Liver (tissue), 3 donors: Measurements from ENCODE around the gene RCAN2.

Source experiments
- ATF3 ChIP-seq: IDR thresholded peaks from 2 replicates; pipeline ENCODE4 v1.6.1; 2016; ENCODE audit warnings: antibody characterized with exemption
- CTCF ChIP-seq: fragments of 150-350 bp; IDR thresholded peaks from 2 replicates; pipeline ENCODE4 v1.5.1; 2017; ENCODE audit warnings: improper control_type of control experiment, low read depth, low read length; ENCODE audit not compliant: missing input control
- EGR1 ChIP-seq, 2 donors: IDR thresholded peaks; 2 replicates each; pipeline ENCODE4 v1.6.1; 2016 to 2018; ENCODE audit warnings: antibody characterized with exemption in 2 of 2, low read depth in 2 of 2
- FOXA1 ChIP-seq: IDR thresholded peaks from 2 replicates; pipeline ENCODE4 v1.6.1; 2016; ENCODE audit warnings: antibody characterized with exemption
- GABPA ChIP-seq, 2 donors: IDR thresholded peaks in 1 of 2; conservative IDR thresholded peaks in 1 of 2; 2 replicates each; pipeline ENCODE4 v1.6.1; 2016; ENCODE audit warnings: antibody characterized with exemption in 2 of 2, mild to moderate bottlenecking in 1 of 2, moderate library complexity in 1 of 2
- HNF4G ChIP-seq: IDR thresholded peaks from 2 replicates; pipeline ENCODE4 v1.6.1; 2016; ENCODE audit warnings: antibody characterized with exemption
- JUND ChIP-seq, 2 donors: IDR thresholded peaks; 2 replicates each; pipeline ENCODE4 v1.6.1; 2016; ENCODE audit warnings: antibody characterized with exemption in 2 of 2
- MAX ChIP-seq: IDR thresholded peaks from 2 replicates; pipeline ENCODE4 v1.6.1; 2016; ENCODE audit warnings: antibody characterized with exemption
- RAD21 ChIP-seq, 2 donors: IDR thresholded peaks; 2 replicates each; pipeline ENCODE4 v1.6.1; 2016; ENCODE audit warnings: antibody characterized with exemption in 2 of 2, mild to moderate bottlenecking in 2 of 2
- SP1 ChIP-seq: IDR thresholded peaks from 2 replicates; pipeline ENCODE4 v1.6.1; 2018; ENCODE audit warnings: antibody characterized with exemption, mild to moderate bottlenecking
- TAF1 ChIP-seq: conservative IDR thresholded peaks from 2 replicates; pipeline ENCODE4 v1.6.1; 2016; ENCODE audit warnings: antibody characterized with exemption, mild to moderate bottlenecking
- YY1 ChIP-seq: IDR thresholded peaks from 2 replicates; pipeline ENCODE4 v1.6.1; 2016; ENCODE audit warnings: antibody characterized with exemption, mild to moderate bottlenecking
- ZBTB33 ChIP-seq: IDR thresholded peaks from 2 replicates; pipeline ENCODE4 v1.6.1; 2016; ENCODE audit warnings: antibody characterized with exemption
- donor health status: healthy.
- donor health status: healthy.

- TF ChIP-seq CTCF: no peak
- no peak for TF ChIP-seq TAF1
- no peak for TF ChIP-seq FOXA1
- no peak for TF ChIP-seq GABPA (IDR thresholded peaks at IDR 0.05 in 1 of 2, conservative IDR thresholded peaks at IDR 0.05 in 1 of 2)
- no peak for TF ChIP-seq ZBTB33
- TF ChIP-seq EGR1 (IDR thresholded peaks at IDR 0.05; ENCODE audit: low read depth in 2 of 2): no peak
- TF ChIP-seq RAD21 (IDR thresholded peaks at IDR 0.05): no peak
- TF ChIP-seq JUND (IDR thresholded peaks at IDR 0.05): no peak
- no peak for TF ChIP-seq YY1
- TF ChIP-seq MAX: no peak
- TF ChIP-seq HNF4G: no peak
- TF ChIP-seq ATF3: no peak
- no peak for TF ChIP-seq SP1
These were observed 214.6 kb downstream of the RCAN2 start for GRCh38 chr6:46276576-46277142.
